ENCODE measurements around the gene TCP1. TPM values are rescaled to one million over a fixed set of nuclear protein-coding genes. Genes with fewer than 3 reads are reported as not detected.

TCP1 gene
- total RNA-seq, 4 donors from 2014 or later: 109 to 230 (median 154) TPM

GRCh38 chr6:159801935-159802334 is 12.5 kb upstream of the TCP1 start:
- no peak for TF ChIP-seq CTCF (IDR thresholded peaks at IDR 0.05; ENCODE audit: low read depth)

- no peak for TF ChIP-seq CTCF (IDR thresholded peaks at IDR 0.05; ENCODE audit: low read depth)
Measured at GRCh38 chr6:159800141-159800865, 10.9 kb upstream of the TCP1 start, which contains the start of gene PNLDC1. Gene PNLDC1 (plus strand): TSS chr6:159800276. CDS start chr6:159800308, 32 bp downstream.

DNA sequence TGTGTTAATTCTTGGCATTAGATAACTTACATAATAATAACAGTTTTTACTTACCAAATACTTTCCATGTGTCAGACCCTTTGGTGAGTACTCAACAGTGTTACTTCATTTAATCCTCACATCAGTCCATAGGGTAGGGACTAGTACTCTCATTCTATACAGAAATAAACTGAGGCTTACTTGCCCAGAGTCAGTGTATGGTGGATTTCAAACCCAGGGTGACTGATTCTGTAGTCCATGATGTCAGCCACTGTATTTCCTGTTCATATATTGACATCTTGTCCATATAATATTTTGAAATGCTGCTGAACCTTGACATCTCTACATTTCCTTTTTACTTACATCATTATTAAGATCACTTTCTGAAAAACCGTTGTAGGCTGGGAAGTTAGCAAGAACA is 8.2 kb upstream of the TCP1 start:
- TF ChIP-seq CTCF (IDR thresholded peaks at IDR 0.05; ENCODE audit: low read depth): no peak

GRCh38 chr6:159790956-159791598 is 1.7 kb upstream of the TCP1 start:
- no peak for TF ChIP-seq CTCF (IDR thresholded peaks at IDR 0.05; ENCODE audit: low read depth)

DNA sequence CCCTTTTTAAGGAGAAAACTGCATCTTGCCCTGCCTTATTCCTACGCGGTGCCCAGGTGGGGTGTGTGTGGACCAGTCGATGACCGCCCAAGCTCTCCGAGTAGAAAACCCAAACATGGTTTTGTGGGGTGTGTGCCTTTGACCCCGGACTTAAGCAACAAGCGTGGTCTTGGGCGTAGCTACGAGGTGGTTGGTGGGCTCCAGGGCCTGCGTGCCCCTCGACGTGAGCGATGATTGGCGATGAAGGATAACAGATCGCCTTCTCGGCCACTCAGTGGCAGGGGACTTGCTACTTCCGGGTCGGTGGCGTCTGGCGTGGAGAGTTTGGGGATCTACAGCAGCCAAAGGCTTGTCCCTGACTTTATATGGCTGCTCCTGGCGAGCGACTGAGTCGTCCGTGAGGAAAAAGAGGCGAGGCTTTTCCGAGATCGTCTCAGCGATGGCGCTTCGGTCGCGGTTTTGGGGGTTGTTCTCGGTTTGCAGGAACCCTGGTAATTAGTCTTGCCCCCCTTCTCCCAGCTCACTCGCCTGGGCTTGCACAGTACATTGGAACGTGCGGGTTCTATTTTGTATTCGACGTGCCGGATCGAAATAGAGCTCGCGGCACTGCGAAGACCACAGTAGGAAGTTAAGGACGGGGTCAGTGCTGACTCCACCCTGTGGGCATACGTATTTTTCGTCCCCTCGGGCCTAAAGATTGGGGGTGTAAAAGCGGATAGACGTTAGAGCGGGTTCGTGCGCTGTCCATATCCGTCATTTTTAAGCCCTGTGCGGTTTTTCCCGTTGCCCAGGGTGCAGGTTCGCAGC is 950 bp upstream of the TCP1 start, which contains the start of gene MRPL18:
Gene MRPL18 (plus strand): TSS at position 319 of the 807 bp plus-strand sequence. CDS start 121 bp downstream, at position 440.
- TF ChIP-seq CTCF (IDR thresholded peaks at IDR 0.05; ENCODE audit: low read depth): no peak

- TF ChIP-seq CTCF (IDR thresholded peaks at IDR 0.05; ENCODE audit: low read depth): no peak
Measured at GRCh38 chr6:159788753-159789376, 537 bp downstream of the TCP1 start.
